GM12878 (cell line): ENCODE measurements around the gene MARCHF4. TPM values are rescaled to one million over a fixed set of nuclear protein-coding genes. Genes with fewer than 3 reads are reported as not detected.

Source experiments
- ATAC-seq: fragments of 200-7000 bp; cut with Tn5 transposase; 3 replicates; pipeline ENCODE4 v1.9.1; 2020; ENCODE audit warnings: mild to moderate bottlenecking, moderate library complexity
- BruUV-seq: library from RNA; stranded (reverse); fragments of 400-500 nt; replicated peaks from 2 replicates; lab custom pipeline; 2021; lab: Mats Ljungman, UMichigan
- CTCF ChIA-PET: fragments of 300-600 bp; sonication (Branson Sonifier 250); formaldehyde crosslinking; extraction: SDS; loops from one replicate; lab custom pipeline; 2021; ENCODE audit warnings: inconsistent platforms; lab: Yijun Ruan, JAX
- POLR2A ChIA-PET: fragments of 350-600 bp; formaldehyde crosslinking; extraction: SDS; loops from one replicate; lab custom pipeline; 2021; ENCODE audit warnings: inconsistent platforms; lab: Charles Lee
- RAD21 ChIA-PET: fragments of 300-600 bp; sonication (Branson Sonifier 250); formaldehyde crosslinking; loops from one replicate; lab custom pipeline; 2023; ENCODE audit warnings: antibody characterized with exemption; ENCODE audit not compliant: unreplicated experiment; lab: Charles Lee
- SMC1A ChIA-PET: fragments of 300-600 bp; sonication (Branson Sonifier 250); formaldehyde crosslinking; loops from one replicate; lab custom pipeline; 2023; ENCODE audit not compliant: unreplicated experiment, uncharacterized antibody; lab: Charles Lee
- DNase-seq: peaks from one replicate; pipeline ENCODE4 v3.0.0-alpha.2; 2011; ENCODE audit warnings: low read depth, low spot score
- FAIRE-seq: peaks from 3 replicates; lab custom pipeline; 2011; peaks lifted over from hg19 to GRCh38; lab: Jason Lieb, UNC
- H2AFZ ChIP-seq: 2 replicates; pipeline ENCODE4 v1.6.0; 2011; ENCODE audit warnings: low read depth, low read length, control low read depth; ENCODE audit not compliant: control insufficient read depth
- H3K27ac ChIP-seq: 2 replicates; pipeline ENCODE4 v1.5.1; 2011; ENCODE audit warnings: control low read depth; ENCODE audit not compliant: control insufficient read depth, insufficient read depth
- H3K27me3 ChIP-seq, 2 experiments: replicated peaks in 1 of 2; 2 replicates each; pipeline versions ENCODE4 v1.6.0 to v1.6.1; 2011; ENCODE audit warnings: low read length in 1 of 2; ENCODE audit not compliant: control insufficient read depth in 2 of 2, insufficient read depth in 2 of 2
- H3K36me3 ChIP-seq, 2 experiments: 2 replicates each; pipeline ENCODE4 v1.5.1; 2011; ENCODE audit warnings: low read length in 1 of 2; ENCODE audit not compliant: control insufficient read depth in 2 of 2, insufficient read depth in 2 of 2
- H3K4me1 ChIP-seq: 2 replicates; pipeline ENCODE4 v1.6.1; 2011; ENCODE audit warnings: mild to moderate bottlenecking, low read length, moderate library complexity, mixed read lengths; ENCODE audit not compliant: control insufficient read depth, insufficient read depth
- H3K4me2 ChIP-seq: 2 replicates; pipeline ENCODE4 v1.6.0; 2011; ENCODE audit warnings: control low read depth; ENCODE audit not compliant: control insufficient read depth, insufficient read depth
- H3K4me3 ChIP-seq: fragments of 200-600 bp; sonication (generic); 2 replicates; pipeline ENCODE4 v1.5.1; 2016
- H3K79me2 ChIP-seq: 2 replicates; pipeline ENCODE4 v1.6.0; 2011; ENCODE audit warnings: low read length; ENCODE audit not compliant: control insufficient read depth, insufficient read depth
- H3K9ac ChIP-seq: 2 replicates; pipeline ENCODE4 v1.8.0; 2011; ENCODE audit warnings: low read length, control low read depth, mixed read lengths; ENCODE audit not compliant: control insufficient read depth, insufficient read depth
- H3K9me3 ChIP-seq: replicated peaks from 3 replicates; pipeline ENCODE4 v1.5.1; 2011; ENCODE audit warnings: mild to moderate bottlenecking, low read length; ENCODE audit not compliant: control insufficient read depth, insufficient read depth
- H4K20me1 ChIP-seq: 2 replicates; pipeline ENCODE4 v1.6.0; 2011; ENCODE audit not compliant: control insufficient read depth, insufficient read depth
- CTCF ChIP-seq, 3 experiments: IDR thresholded peaks in 2 of 3; conservative IDR thresholded peaks in 1 of 3; 2 replicates each; pipeline ENCODE4 v1.5.1; 2011; ENCODE audit warnings: low read depth in 3 of 3, low read length in 3 of 3, mild to moderate bottlenecking in 3 of 3, control low read depth in 2 of 3, moderate library complexity in 2 of 3, inconsistent platforms in 1 of 3, mixed read lengths in 1 of 3; ENCODE audit not compliant: control insufficient read depth in 2 of 3, insufficient read depth in 1 of 3; ENCODE audit errors: extremely low read depth in 1 of 3
- NR2C1 ChIP-seq: fragments of 450-650 bp; IDR thresholded peaks from 2 replicates; pipeline ENCODE4 v1.6.1; 2017; ENCODE audit warnings: antibody characterized with exemption, mild to moderate bottlenecking, moderate library complexity
- NRF1 ChIP-seq: conservative IDR thresholded peaks from 2 replicates; pipeline ENCODE4 v1.6.1; 2011; ENCODE audit warnings: mild to moderate bottlenecking, low read depth, low read length, improper control_type of control experiment
- PBX3 ChIP-seq: IDR thresholded peaks from 2 replicates; pipeline ENCODE4 v1.6.1; 2011; ENCODE audit warnings: mild to moderate bottlenecking, low read depth, low read length, moderate library complexity; ENCODE audit not compliant: insufficient replicate concordance
- RAD21 ChIP-seq: IDR thresholded peaks from 2 replicates; pipeline ENCODE4 v1.6.1; 2011; ENCODE audit warnings: mild to moderate bottlenecking, low read depth, low read length, moderate library complexity; ENCODE audit not compliant: insufficient read depth
- SMC3 ChIP-seq: IDR thresholded peaks from 2 replicates; pipeline ENCODE4 v1.6.1; 2011; ENCODE audit warnings: low read length, improper control_type of control experiment, borderline replicate concordance
- STAT1 ChIP-seq: fragments of 450-650 bp; conservative IDR thresholded peaks from 2 replicates; pipeline ENCODE4 v1.6.1; 2014; ENCODE audit warnings: antibody characterized with exemption, mild to moderate bottlenecking
- TCF3 ChIP-seq: IDR thresholded peaks from 2 replicates; pipeline ENCODE4 v1.6.1; 2012; ENCODE audit warnings: low read depth, mild to moderate bottlenecking, low read length, borderline replicate concordance; ENCODE audit not compliant: insufficient read depth
- YY1 ChIP-seq: IDR thresholded peaks from 2 replicates; pipeline ENCODE4 v1.6.1; 2011; ENCODE audit warnings: low read depth, mild to moderate bottlenecking, low read length
- ZNF24 ChIP-seq: fragments of 450-650 bp; IDR thresholded peaks from 2 replicates; pipeline ENCODE4 v1.6.1; 2017; ENCODE audit warnings: antibody characterized with exemption, mild to moderate bottlenecking
- ZNF384 ChIP-seq: IDR thresholded peaks from 2 replicates; pipeline ENCODE4 v1.6.1; 2012; ENCODE audit warnings: low read depth, mild to moderate bottlenecking, low read length, improper control_type of control experiment, borderline replicate concordance
- ZNF622 ChIP-seq: fragments of 450-650 bp; IDR thresholded peaks from 2 replicates; pipeline ENCODE4 v1.6.1; 2017; ENCODE audit warnings: mild to moderate bottlenecking, inconsistent platforms
- WGBS: methylation state at CpG from one replicate; pipeline ENCODE4 v1.1.6; 2016; ENCODE audit warnings: low lambda C conversion rate; ENCODE audit not compliant: insufficient replicate concordance, insufficient coverage; ENCODE audit errors: missing lambda C conversion rate; 5-methylcytosine and 5-hydroxymethylcytosine counted together
- in situ Hi-C: fragments of 300-500 bp; cut with MboI; formaldehyde crosslinking; loops from 9 replicates; pipeline ENCODE4 v1.14.3; 2018; ENCODE audit warnings: mixed read lengths
- intact Hi-C: fragments of 100-400 bp; cut with micrococcal nuclease; formaldehyde crosslinking; loops from one replicate; pipeline ENCODE4 v1.14.2; 2022; ENCODE audit not compliant: unreplicated experiment
- polyA plus RNA-seq, 11 experiments: library from polyadenylated mRNA; depleted of rRNA in 4 of 11; unstranded in 6 of 11; stranded (reverse) in 5 of 11; fragments of >200 nt; fragmentation: Nextera tagmentation in 4 of 11; fragmentation: Illumina TruSeq in 1 of 11; extraction: Ambion mirVana in 4 of 11; extraction: Trizol in 1 of 11; gene quantifications; 1 replicate in 1 of 11; 2 replicates in 10 of 11; pipeline versions ENCODE4 v1.2.1 to v1.2.3, GENCODE V29; 2011 to 2016; ENCODE audit warnings: inconsistent platforms in 2 of 11, missing spikeins in 2 of 11, low read depth in 1 of 11
- total RNA-seq, 4 experiments: library from RNA; depleted of rRNA in 3 of 4; stranded (reverse); fragments of >200 nt in 3 of 4; fragmentation: Illumina TruSeq in 1 of 4; extraction: Trizol in 1 of 4; gene quantifications; 2 replicates each; pipeline versions ENCODE4 v1.2.1 to v1.2.3, GENCODE V29; 2013 to 2021

MARCHF4 gene
- total and polyA plus RNA-seq, 10 of the 15 experiments (the other 5 are each of a cell fraction or from before 2014, with no cell fraction given) = not detected

DNA sequence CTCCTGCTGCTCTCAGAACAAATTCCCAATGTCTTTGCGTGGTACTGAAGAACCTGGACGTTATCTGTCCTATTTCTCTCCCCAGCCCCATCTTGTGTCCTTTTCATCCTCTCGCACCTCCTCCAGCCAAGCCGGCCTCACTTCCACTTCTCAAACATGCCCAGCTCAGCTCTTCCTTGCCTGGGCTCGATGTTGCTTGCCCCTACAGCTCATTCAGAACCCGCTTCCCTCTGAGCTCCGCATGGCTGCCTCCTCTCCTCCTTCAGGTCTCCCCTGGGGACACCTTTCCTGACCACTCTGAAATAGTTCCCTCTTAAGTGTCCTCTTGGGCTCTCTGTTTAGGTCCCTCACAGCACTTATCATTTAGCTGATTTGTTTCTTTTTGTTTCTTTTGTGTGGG is 33.3 kb upstream of the MARCHF4 start:
- in situ Hi-C loops (loop anchor here (10.0 kb wide), 1 partner anchor 191 kb away; no protein-coding TSS in a partner anchor), intact Hi-C loops (loop anchor here (2.0 kb wide), 1 partner anchor 183 kb away; no protein-coding TSS in a partner anchor)
- SMC1A ChIA-PET = interaction anchor here (1.1 to 10.3 kb wide), 6 partner anchors 11 to 296 kb away, joined by 3 to 84 read pairs (median 6); partner anchors contain the start of gene XRCC5
- WGBS = 53% methylated on average over 6 of the region's 7 CpGs
- RAD21 ChIA-PET = interaction anchor here (3.9 kb wide), 1 partner anchor 184 kb away, joined by 38 read pairs; no protein-coding TSS in a partner anchor
- H3K36me3 ChIP-seq = no peaks in the 10 kb centered on the region
- ATAC-seq = no peak
- no TSS peak for BruUV-seq
- no peaks in the 10 kb centered on the region for H3K79me2 ChIP-seq
- H3K27me3 ChIP-seq = no peaks in the 10 kb centered on the region; a peak in 1 of 4 replicates
- H3K9ac ChIP-seq = no peak overlapping the region
- POLR2A ChIA-PET = interaction anchor here (0.9 to 1.5 kb wide), 2 partner anchors 11 to 183 kb away, joined by 3 to 9 read pairs; no protein-coding TSS in a partner anchor
- H3K27ac ChIP-seq = no peak overlapping the region
- CTCF ChIA-PET = interaction anchor here (0.7 to 13.3 kb wide), 11 partner anchors 10 to 327 kb away, joined by 3 to 116 read pairs (median 5); partner anchors contain the start of gene XRCC5
- no peak overlapping the region for H3K4me3 ChIP-seq
- no peak overlapping the region for H3K4me2 ChIP-seq
- no peak for TF ChIP-seq STAT1
- TF ChIP-seq ZNF24 = no peak
- TF ChIP-seq ZNF622 = no peak
- TF ChIP-seq ZNF384 = no peak
- no peak for TF ChIP-seq TCF3
- no peaks in the 10 kb centered on the region for H3K4me1 ChIP-seq
- no peak for DNase-seq
- no peaks in the 10 kb centered on the region for H4K20me1 ChIP-seq
- no peaks in the 10 kb centered on the region for H3K9me3 ChIP-seq
- FAIRE-seq = no peak
- H2AFZ ChIP-seq = no peak overlapping the region

GRCh38 chr2:216404010-216404618 is 31.8 kb upstream of the MARCHF4 start:
- FAIRE-seq = peak; percentile 54
- no peak overlapping the region for H2AFZ ChIP-seq
- H3K4me3 ChIP-seq = no peak overlapping the region
- ChIA-PET SMC1A (interaction anchor here (0.7 to 10.3 kb wide), 11 partner anchors 12 to 367 kb away, joined by 3 to 84 read pairs (median 3); partner anchors contain the start of gene XRCC5), RAD21 (interaction anchor here (0.6 to 3.9 kb wide), 7 partner anchors 14 to 294 kb away, joined by 3 to 38 read pairs (median 4); no protein-coding TSS in a partner anchor), POLR2A (interaction anchor here (0.7 to 1.5 kb wide), 2 partner anchors 12 to 209 kb away, joined by 3 to 9 read pairs; no protein-coding TSS in a partner anchor), CTCF (interaction anchor here (0.6 to 13.3 kb wide), 28 partner anchors 9 to 1386 kb away, joined by 3 to 116 read pairs (median 5); partner anchors contain the start of gene XRCC5)
- in situ Hi-C loops (loop anchor here (10.0 kb wide), 1 partner anchor 189 kb away; no protein-coding TSS in a partner anchor), intact Hi-C loops (loop anchor here (2.0 kb wide), 1 partner anchor 181 kb away; no protein-coding TSS in a partner anchor)
- no peaks in the 10 kb centered on the region for H4K20me1 ChIP-seq
- H3K9me3 ChIP-seq = no peaks in the 10 kb centered on the region
- H3K4me1 ChIP-seq = no peaks in the 10 kb centered on the region
- H3K4me2 ChIP-seq = no peak overlapping the region
- ATAC-seq = peak; percentile 89
- no TSS peak for BruUV-seq
- H3K79me2 ChIP-seq = no peaks in the 10 kb centered on the region
- H3K36me3 ChIP-seq = no peaks in the 10 kb centered on the region
- 27% methylated on average over 5 of the region's 5 CpGs for WGBS
- TF ChIP-seq RAD21 = peak; percentile 64
- TF ChIP-seq SMC3 = peak; percentile 69
- TF ChIP-seq NRF1 = no peak
- TF ChIP-seq PBX3 = no peak
- TF ChIP-seq NR2C1 = no peak
- TF ChIP-seq YY1 = 0 out of 2 replicates have a peak, but pooled peaks have one; percentile 22
- TF ChIP-seq CTCF (IDR thresholded peaks at IDR 0.05 in 2 of 3, conservative IDR thresholded peaks at IDR 0.05 in 1 of 3; ENCODE audit: control insufficient read depth in 2 of 3, extremely low read depth in 1 of 3, insufficient read depth in 1 of 3, low read depth in 3 of 3, low read length in 3 of 3) = peak; percentile 65 to 86 (median 77)
- H3K9ac ChIP-seq = no peak overlapping the region
- DNase-seq = no peak
- H3K27ac ChIP-seq = no peak overlapping the region
- no peaks in the 10 kb centered on the region; a peak in 1 of 4 replicates for H3K27me3 ChIP-seq
